ENCODE data around the gene AAMP. TPM values are rescaled to one million over a fixed set of nuclear protein-coding genes. Genes with fewer than 3 reads are reported as not detected.
A peak's percentile ranks its signal among the peaks of the same experiment; 100 is the strongest.
"Not testable (repeated sequence)": the region's sequence is repeated elsewhere in the genome, so short reads cannot be mapped to it uniquely, and the experiment has no call there.

AAMP gene, protein sequence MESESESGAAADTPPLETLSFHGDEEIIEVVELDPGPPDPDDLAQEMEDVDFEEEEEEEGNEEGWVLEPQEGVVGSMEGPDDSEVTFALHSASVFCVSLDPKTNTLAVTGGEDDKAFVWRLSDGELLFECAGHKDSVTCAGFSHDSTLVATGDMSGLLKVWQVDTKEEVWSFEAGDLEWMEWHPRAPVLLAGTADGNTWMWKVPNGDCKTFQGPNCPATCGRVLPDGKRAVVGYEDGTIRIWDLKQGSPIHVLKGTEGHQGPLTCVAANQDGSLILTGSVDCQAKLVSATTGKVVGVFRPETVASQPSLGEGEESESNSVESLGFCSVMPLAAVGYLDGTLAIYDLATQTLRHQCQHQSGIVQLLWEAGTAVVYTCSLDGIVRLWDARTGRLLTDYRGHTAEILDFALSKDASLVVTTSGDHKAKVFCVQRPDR
- 111 and 116 TPM in 2 replicates for total RNA-seq

DNA sequence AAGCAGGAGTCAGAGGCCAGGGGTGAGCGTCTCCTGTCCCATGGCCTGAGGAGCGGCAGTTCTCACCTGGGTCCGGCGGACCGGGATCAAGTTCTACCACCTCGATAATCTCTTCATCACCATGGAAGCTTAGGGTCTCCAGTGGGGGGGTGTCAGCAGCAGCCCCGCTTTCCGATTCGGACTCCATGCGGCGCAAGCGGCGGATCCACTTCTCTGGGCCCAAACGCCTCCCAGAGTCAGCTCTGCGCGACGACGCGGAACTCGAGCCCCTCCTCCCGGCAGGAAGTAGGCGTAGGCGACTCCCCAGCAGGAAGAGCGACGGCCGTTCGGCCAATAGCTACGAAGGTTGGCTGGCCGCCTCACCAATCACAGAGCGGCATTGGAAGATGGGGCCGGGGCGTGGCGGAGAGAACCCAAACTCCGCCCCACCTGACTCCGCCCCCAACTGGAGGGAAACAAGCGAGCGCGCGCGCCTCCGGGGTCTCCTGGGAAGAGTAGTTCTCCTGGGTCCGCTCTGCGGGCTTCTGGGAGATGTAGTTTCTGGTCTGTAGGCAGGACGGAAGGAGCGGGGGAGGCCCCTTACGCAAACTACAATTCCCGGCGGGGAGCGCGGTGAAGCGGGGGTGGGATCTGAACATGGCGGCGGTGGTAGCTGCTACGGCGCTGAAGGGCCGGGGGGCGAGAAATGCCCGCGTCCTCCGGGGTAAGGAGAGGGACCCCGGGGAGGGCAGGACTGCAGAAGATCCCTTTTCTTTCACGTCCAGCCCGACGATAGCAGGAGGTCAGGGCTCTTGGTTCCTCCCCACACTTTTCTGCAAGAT is at the start of gene AAMP, which contains the start of gene PNKD:
AAMP (minus strand) TSS at position 238 of the 821 bp plus-strand sequence; CDS start at position 187, 51 bp downstream.
PNKD (plus strand) TSS at position 620 of the 821 bp plus-strand sequence; CDS start at position 637, 17 bp downstream.
- peak; percentile 100 for DNase-seq (ENCODE audit: low read depth in 2 of 2)

DNA sequence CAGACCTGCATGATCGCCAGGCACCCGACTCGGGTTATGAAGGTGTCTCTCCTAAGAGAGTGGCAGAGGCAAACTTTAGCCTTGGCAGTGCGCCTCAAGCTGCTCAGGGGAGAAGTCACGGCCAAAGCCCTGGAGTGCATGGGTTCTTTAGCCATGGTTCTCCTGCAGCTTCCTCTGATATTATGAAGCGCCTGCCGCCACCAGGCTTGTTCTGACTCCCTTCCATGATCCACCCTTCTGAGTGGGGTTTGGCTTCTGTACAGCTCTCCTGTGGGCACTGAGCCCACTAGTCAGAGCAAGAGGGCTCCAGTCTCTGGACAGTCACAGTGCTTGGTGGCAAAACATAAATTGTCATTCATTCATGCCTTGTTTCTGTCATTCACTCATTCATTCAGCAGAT is 48.3 kb upstream of the AAMP start:
- DNase-seq (ENCODE audit: low read depth in 2 of 2): no peak

DNA sequence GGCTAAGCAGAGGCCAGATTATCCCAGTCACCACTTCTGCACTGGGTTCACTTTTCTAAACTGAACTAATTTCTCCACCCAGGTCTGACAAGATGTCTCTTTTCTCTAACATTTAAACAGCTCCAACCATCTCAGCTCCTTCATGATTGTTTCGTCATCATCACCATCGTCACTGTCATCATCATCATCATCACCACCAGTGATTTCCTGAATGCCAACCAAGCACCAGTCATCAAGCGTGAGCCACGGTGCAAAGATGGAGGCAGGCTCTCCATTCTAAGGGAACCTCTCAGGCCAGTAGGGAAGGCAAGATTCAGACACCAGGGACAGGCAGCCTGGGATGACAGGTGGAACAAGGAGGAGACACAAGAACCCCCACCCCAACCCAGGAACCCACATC is 47.9 kb upstream of the AAMP start:
- DNase-seq (ENCODE audit: low read depth in 2 of 2): no peak

DNA sequence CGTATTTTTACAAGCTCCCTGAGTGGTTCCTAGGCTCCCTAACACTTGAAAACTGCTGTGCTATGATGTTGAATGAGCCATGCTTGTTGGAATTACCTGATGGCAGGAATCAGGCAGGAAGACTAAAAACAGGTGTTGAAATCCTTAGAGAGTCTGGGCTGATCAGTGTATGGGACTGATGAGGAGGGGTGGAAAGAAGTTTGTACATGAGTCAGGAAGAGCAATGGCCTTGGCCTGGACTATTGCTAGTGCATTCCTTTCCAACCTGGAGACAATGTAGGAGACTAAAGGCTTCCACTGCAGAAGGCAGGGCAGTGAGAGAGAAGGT is 47.3 kb upstream of the AAMP start:
- DNase-seq (ENCODE audit: low read depth in 2 of 2): no peak

DNA sequence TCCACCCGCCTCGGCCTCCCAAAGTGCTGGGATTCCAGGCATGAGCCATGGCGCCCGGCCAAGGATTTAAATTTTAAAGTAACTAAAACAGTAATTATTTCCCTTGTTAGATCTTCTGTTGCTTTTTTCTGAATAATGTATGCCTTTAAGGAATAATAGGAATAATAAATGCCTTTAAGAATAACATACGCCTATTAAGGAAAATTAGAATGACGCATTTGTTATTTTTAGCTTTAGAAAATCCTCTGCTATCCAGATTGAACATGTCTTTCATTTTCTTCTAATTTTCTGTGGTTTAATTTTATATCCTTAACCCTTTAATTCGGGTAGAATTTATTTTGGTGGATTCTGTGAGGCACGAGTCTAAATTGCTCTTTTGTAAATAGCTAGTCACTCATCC is 45.5 kb upstream of the AAMP start:
- DNase-seq (ENCODE audit: low read depth in 2 of 2): no peak

DNA sequence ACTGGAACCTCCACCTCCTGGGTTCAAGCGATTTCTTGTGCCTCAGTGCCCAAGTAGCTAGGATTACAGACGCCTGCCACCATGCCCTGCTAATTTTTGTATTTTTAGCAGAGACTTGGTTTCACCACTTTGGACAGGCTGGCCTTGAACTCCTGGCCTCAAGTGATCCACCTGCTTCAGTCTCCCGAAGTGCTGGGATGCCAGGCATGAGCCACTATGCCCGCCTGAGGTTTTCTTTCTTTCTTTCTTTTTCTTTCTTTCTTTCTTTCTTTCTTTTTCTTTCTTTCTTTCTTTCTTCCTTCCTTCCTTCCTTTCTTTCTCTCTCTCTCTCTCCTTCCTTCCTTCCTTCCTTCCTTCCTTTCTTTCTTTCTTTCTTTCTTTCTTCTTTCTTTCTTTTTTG is 44.8 kb upstream of the AAMP start:
- not testable (repeated sequence) for DNase-seq (ENCODE audit: low read depth in 2 of 2)

DNA sequence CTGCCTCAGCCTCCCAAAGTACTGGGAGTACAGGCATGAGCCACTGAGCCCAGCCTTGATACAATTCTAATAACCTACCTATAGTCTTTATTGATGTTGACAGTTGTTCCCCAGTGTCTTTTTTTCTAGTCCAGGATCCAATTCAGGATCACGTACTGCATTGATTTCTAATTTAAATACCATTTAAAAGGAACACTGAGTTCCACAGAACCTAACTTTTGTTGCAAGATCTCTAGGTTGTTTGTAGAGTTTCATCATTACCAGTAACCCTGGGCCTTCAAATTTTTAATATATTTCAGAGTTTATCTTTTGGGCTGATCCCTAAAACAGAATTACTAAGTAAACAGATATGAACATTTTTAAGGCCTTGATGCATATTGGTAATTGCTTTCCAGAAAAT is 43.4 kb upstream of the AAMP start:
- DNase-seq (ENCODE audit: low read depth in 2 of 2): no peak

DNA sequence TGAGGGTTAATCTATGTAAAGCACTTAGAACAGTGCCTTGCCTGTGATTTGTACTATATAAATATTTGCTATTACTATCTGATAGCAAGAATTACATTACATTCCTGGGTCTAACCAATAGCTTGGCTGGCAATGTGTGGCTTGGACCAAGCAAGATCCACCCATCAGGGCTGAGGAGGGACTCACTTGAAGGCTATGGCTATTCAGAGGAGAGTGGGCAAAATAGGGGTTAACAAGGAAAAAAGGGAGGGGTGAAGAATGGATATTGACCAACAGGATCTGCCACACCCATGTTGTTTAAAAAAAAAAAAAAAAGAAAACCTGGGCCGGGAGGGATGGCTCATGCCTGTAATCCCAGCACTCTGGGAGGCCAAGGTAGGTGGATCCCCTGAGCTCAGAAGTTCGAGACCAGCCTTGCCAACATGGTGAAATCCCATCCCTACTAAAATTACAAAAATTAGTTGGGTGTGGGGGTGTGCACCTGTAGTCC is 42.4 kb upstream of the AAMP start:
- DNase-seq (ENCODE audit: low read depth in 2 of 2): no peak

DNA sequence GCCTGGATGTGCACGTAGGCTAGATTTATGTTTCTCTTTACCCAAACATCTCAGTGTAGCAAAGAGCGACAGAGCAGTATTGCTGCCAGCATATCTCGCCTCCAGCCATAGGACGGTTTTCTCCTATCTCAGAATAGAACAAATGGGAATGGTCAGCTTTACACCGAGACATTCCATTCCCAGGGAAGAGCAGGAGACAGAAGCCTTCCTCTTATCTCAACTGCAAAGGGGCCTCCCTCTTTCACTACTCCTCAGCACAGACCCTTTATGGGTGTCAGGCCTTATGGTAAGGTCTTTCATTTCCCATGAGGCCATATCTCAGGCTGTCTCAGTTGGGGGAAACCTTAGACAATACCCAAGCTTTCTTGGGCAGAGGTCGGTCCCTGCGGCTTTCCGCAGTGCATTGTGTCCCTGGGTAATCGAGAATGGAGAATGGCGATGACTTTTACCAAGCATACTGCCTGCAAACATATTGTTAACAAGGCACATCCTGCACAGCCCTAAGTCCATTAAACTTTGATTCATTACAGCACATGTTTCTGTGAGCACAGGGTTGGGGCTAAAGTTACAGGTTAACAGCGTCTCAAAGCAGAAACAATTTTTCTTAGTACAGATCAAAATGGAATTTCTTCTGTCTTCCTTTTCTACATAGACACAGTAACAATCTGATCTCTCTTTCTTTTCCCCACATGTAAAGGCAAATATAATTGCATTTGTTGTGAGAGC is 41.8 kb upstream of the AAMP start:
- not testable (repeated sequence) for DNase-seq (ENCODE audit: low read depth in 2 of 2)

DNA sequence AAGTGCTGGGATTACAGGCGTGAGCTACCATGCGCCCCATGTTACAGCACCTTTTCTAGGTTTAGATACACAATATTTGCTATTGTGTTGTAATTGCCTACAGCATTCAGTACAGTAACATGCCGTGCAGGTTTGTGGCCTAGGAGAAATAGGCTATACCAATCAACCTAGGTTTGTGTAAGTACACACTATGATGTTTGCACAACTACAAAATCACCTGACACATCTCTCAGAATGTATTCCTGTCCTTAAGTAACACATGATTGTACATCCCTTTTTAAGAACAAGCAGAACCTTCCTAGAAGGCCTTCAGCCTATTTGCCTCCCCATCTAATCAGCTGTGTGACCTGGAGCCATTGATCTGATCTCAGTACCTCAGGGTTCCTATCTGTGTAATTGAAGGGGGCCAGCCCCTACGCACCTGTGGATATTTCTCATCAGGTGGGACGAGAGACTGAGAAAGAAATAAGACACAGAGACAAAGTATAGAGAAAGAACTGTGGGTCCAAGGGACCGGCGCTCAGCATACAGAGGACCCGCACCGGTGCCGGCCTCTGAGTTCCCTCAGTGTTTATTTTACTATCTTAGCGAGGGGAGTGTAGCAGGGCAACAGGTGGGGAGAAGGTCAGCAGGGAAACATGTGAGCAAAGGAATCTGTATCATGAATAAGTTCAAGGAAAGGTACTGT is 41.1 kb upstream of the AAMP start:
- DNase-seq (ENCODE audit: low read depth in 2 of 2): no peak

DNA sequence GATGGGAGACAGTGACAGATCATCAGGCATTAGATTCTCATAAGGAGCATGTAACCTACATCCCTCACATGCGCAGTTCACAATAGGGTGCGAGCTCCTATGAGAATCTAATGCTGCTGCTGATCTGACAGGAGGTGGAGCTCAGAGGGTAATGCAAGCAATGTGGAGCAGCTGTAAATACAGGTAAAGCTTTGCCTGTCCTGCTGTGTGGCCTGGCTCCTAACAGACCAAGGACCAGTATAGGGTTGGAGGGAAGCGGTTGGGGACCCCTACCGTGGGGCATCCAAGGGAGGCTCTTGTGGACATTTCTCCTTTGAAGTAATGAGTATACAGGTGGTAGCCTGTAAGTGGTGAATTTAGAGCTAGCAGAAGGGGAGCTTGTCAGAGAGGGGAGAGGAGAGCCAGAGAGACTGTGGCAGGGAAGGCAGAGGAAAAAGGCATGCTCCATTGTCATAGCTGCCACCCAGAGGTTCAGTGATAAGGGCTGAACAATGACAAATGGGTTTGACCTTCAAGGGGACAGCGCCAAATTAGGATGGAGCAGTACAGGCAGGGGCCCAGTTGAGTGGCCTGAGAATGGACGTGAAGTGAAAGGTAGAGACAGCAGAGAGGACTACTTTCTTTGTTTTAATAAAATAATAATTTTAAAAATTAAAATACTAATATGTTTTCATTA is 37.6 kb upstream of the AAMP start:
- DNase-seq (ENCODE audit: low read depth in 2 of 2): no peak

DNA sequence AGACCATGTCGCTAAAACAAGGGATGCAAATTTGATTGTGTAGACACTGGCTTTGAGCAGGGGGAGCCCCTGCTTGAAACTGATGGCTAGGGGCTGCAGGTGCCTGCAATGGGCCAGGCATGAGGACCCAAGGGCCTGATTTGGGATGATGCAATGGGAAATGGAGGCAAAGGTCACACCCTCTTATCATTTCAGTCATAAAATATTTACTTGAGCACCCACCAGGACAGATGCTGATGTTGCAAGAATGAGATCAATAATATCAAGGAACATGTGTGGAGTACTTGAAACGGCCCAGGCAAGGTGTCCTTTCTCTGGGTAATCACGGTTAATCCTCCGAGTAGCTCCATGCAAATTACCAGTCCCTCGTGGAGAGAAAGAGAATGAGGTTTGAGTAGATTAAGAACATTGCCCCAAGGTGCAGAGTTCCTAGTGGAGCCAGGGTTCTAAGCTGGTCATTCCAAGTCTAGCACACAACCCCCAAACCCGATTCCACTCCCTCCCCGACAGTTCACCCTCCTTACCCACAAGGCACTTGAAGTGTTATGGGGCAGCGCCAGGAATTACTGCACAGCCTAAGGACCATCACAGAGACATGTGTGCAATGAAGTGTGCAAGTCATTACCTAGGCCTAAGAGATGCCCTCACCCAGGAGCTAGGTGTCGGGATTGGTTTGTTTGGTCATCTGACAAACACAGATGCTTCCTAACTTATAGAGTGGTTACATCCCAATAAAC is 36.4 kb upstream of the AAMP start:
- DNase-seq (ENCODE audit: low read depth in 2 of 2): no peak

DNA sequence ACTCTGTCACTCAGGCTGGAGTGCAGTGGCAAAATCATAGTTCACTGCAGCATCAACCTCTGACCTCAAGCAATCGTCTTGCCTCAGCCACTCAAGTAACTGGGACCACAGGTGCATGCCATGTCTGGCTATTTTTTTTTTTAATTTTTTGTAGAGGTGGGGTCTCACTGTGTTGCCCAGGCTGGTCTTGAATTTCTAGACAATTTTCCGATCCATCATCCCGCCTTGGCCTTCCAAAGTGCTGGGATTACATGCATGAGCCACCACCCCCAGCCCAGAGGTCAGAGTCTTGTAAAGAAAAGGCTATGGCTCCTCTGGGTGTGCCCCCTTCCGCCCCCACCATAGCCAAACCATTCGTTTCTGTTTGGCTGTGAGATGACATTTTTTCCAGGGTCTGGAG is 35.4 kb upstream of the AAMP start:
- no peak for DNase-seq (ENCODE audit: low read depth in 2 of 2)

DNA sequence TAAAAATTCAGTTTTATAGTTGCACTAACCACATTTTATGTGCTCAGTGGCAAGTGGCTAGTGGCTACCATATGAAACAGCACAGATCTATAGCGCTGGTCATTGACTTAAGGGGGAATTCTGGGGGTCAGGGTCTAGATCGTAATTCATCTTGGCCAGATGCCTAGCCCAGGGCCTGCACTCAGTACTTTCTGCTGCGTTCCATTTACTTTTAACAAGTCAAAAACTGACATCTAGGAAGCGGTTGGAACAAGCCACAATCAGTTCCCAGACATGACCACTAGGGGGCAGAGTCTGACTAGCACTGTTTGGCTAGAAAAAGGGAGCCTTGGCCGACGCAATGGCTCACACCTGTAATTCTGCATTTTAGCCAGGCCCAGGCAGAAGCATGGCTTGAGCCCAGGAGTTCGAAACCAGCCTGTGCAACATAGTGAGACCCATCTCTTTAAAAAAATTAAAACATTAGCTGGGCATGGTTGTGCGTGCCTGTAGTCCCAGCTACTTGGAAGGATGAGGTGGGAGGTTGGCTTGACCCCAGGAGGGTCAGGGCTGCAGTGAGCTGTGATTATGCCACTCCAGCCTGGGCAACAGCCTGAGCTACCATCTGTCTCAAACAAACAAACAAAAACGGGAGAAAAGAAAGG is 31.4 kb upstream of the AAMP start:
- DNase-seq (ENCODE audit: low read depth in 2 of 2): peak; percentile 84 to 91

DNA sequence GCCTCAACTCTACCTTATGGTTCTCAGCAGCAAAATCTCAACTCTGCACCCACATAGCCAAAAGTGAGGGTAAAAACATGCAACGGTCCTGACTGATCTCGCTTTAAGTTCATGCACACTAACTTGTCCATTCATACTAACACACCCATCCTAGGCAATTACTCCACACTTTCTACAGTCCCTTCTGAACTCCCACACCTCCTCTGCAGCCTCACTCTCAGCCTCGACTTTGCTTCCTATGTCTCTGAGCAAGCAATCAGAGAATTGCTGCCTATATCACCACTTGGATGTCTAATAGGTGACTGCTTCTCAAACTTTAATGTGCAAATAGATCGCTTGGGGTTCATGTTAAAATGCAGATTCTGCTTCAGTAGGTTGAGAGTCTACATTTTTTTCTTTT is 30.2 kb upstream of the AAMP start:
- DNase-seq (ENCODE audit: low read depth in 2 of 2): no peak

DNA sequence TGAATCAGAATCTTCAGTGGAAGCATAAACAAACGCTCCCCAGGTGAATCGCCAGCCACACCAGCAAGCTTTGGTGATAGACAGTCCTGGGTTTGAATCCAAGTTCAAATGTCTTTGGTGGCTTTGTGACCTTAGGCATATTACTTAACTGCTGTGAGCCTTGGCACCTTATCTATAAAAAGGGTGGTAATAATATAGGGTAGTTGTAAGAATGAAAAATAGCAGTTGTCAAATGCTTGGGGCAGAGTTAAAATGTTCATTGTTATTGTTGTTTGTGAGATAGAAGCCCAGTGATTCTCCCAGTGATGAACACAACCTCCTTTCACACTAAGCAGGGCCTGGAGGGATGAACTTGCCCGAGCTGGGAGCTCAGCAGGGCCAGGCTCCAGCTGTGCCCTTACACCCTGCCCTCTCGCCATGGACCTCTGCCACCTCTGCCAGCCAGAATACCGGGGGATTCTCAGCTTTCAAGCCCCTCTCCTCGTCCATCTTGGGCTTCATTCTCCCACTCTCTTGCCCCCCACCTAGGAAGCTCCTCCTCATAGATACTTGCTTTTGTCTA is 28.5 kb upstream of the AAMP start:
- no peak for DNase-seq (ENCODE audit: low read depth in 2 of 2)

DNA sequence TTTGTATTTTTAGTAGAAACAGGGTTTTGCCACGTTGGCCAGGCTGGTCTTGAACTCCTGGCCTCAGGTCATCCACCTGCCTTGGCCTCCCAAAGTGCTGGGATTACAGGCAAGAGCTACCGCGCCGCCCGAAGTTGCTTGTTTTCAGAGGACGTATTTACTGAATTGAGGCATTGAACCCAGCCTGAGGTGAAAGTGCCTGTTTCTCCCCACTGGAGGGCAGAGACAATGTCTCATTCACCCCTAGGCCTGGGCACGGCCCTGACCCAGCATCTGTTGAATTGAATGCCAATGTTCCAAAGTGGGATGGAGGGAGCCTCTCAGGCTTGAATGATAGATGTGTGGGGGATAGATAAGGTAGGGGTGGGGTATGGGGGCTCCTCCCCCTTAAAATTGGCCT is 26.9 kb upstream of the AAMP start:
- DNase-seq (ENCODE audit: low read depth in 2 of 2): no peak

DNA sequence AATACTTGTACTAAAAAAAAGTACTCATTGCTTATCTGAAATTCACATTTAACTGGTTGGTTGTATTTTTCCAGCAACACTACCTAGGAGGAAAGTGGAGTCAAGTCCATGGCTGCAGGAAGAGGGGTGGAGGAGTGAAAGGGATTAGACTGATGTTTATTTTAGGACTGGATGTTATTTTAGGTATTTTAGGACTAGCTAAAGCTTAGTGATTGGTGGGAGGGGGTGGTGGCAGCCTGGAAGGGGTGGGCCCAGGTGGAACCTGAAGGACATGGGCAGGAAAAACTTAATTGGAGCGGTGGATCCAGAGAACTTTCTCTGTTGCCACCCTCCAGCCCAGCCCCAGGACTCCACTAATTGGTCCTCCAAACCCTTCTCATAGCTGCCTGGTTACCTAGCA is 26.3 kb upstream of the AAMP start:
- no peak for DNase-seq (ENCODE audit: low read depth in 2 of 2)

DNA sequence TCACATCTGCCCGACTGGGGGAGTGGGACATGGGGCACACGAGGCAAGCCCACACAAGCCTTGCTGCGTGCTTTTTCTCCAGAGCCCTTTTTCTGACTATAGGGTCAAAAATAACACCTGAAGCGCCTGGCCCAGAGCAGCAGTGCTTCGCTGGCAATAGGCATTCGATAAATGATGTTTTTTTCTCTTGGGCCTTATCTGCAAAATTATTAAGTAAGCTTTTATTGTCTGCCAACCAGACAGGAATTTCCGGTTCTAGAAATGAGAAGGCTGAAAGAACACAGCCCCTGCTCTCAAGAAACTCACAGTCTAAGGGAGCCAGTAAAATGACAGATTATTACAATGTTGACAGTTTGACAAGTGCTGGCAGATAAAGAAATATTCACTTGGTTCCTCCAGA is 25.1 kb upstream of the AAMP start:
- DNase-seq (ENCODE audit: low read depth in 2 of 2): peak in 1 of 2 donors; percentile 74
